HEK293 (cell line): Measurements from ENCODE around the gene M1AP.

ENCODE experiments used
- CTCF ChIA-PET: fragments of 350-600 bp; formaldehyde crosslinking; extraction: SDS; loops from one replicate; lab custom pipeline; 2021; ENCODE audit warnings: antibody characterized with exemption; lab: Yijun Ruan, JAX
- POLR2A ChIA-PET: fragments of 300-600 bp; formaldehyde crosslinking; extraction: SDS; loops from one replicate; lab custom pipeline; 2020; ENCODE audit warnings: antibody characterized with exemption, inconsistent platforms; lab: Yijun Ruan, JAX
- H3K27ac ChIP-seq: fragments of 200-500 bp; sonication (Bioruptor generic); 2 replicates; pipeline ENCODE4 v1.5.1; 2014; ENCODE audit warnings: low read depth, low read length, control low read depth, inconsistent platforms; ENCODE audit errors: extremely low read depth
- H3K36me3 ChIP-seq, 2 experiments: fragments of 200-500 bp in 1 of 2; sonication (Bioruptor generic) in 1 of 2; 1 replicate in 1 of 2; 2 replicates in 1 of 2; pipeline ENCODE4 v1.5.1; 2014 to 2017; ENCODE audit warnings: inconsistent platforms in 2 of 2, low read length in 2 of 2; ENCODE audit not compliant: control insufficient read depth in 2 of 2, insufficient read depth in 1 of 2
- H3K4me1 ChIP-seq: fragments of 200-500 bp; sonication (Bioruptor generic); 2 replicates; pipeline ENCODE4 v1.5.1; 2014; ENCODE audit warnings: mild to moderate bottlenecking, low read length, inconsistent platforms; ENCODE audit not compliant: control insufficient read depth, insufficient read depth
- H3K4me3 ChIP-seq: 2 replicates; pipeline ENCODE4 v1.5.1; 2011; ENCODE audit warnings: low read depth, mild to moderate bottlenecking, control low read depth, low read length, moderate library complexity
- H3K9me3 ChIP-seq: fragments of 200-500 bp; sonication (Bioruptor generic); 2 replicates; pipeline ENCODE4 v1.5.1; 2014; ENCODE audit warnings: low read depth, low read length, inconsistent platforms; ENCODE audit not compliant: control insufficient read depth, insufficient read depth
- GFI1B ChIP-seq: fragments of 450-650 bp; formaldehyde crosslinking; IDR thresholded peaks from 2 replicates; pipeline ENCODE4 v1.5.1; 2016; ENCODE audit warnings: missing biosample characterization, missing genetic modification characterization
- GLIS1 ChIP-seq: fragments of 450-650 bp; formaldehyde crosslinking; IDR thresholded peaks from 2 replicates; pipeline ENCODE4 v1.5.1; 2016; ENCODE audit warnings: missing biosample characterization, missing genetic modification characterization
- HOXD13 ChIP-seq: sonication (generic); formaldehyde crosslinking; IDR thresholded peaks from 2 replicates; pipeline ENCODE4 v1.8.0; 2022; ENCODE audit warnings: missing genetic modification reagents, borderline replicate concordance
- KLF10 ChIP-seq: fragments of 450-650 bp; IDR thresholded peaks from 2 replicates; pipeline ENCODE4 v1.5.1; 2018; ENCODE audit warnings: missing biosample characterization, mild to moderate bottlenecking, missing genetic modification characterization
- KLF17 ChIP-seq: fragments of 450-650 bp; formaldehyde crosslinking; IDR thresholded peaks from 2 replicates; pipeline ENCODE4 v1.5.1; 2016; ENCODE audit warnings: missing biosample characterization, missing genetic modification characterization
- MYNN ChIP-seq: fragments of 450-650 bp; formaldehyde crosslinking; IDR thresholded peaks from 2 replicates; pipeline ENCODE4 v1.5.1; 2016; ENCODE audit warnings: missing biosample characterization, missing genetic modification characterization, borderline replicate concordance
- OVOL3 ChIP-seq: fragments of 450-650 bp; formaldehyde crosslinking; IDR thresholded peaks from 2 replicates; pipeline ENCODE4 v1.5.1; 2016; ENCODE audit warnings: missing biosample characterization, missing genetic modification characterization
- SALL2 ChIP-seq: fragments of 450-650 bp; formaldehyde crosslinking; IDR thresholded peaks from 2 replicates; pipeline ENCODE4 v1.5.0; 2017; ENCODE audit warnings: missing biosample characterization, mild to moderate bottlenecking, missing genetic modification characterization, borderline replicate concordance
- SCRT1 ChIP-seq: fragments of 450-650 bp; formaldehyde crosslinking; IDR thresholded peaks from 2 replicates; pipeline ENCODE4 v1.5.1; 2016; ENCODE audit warnings: missing biosample characterization, missing genetic modification characterization, borderline replicate concordance
- SCRT2 ChIP-seq: fragments of 450-650 bp; formaldehyde crosslinking; IDR thresholded peaks from 2 replicates; pipeline ENCODE4 v1.5.1; 2016; ENCODE audit warnings: missing biosample characterization, missing genetic modification characterization
- YY2 ChIP-seq: fragments of 450-650 bp; formaldehyde crosslinking; IDR thresholded peaks from 2 replicates; pipeline ENCODE4 v1.5.1; 2016; ENCODE audit warnings: missing biosample characterization, missing genetic modification characterization
- ZBTB49 ChIP-seq: fragments of 450-650 bp; formaldehyde crosslinking; IDR thresholded peaks from 2 replicates; pipeline ENCODE4 v1.5.1; 2016; ENCODE audit warnings: missing biosample characterization, missing genetic modification characterization, low read depth
- ZNF169 ChIP-seq: fragments of 450-650 bp; formaldehyde crosslinking; IDR thresholded peaks from 2 replicates; pipeline ENCODE4 v1.5.1; 2016; ENCODE audit warnings: missing biosample characterization, missing genetic modification characterization
- ZNF214 ChIP-seq: fragments of 450-650 bp; formaldehyde crosslinking; IDR thresholded peaks from 2 replicates; pipeline ENCODE4 v1.5.1; 2017; ENCODE audit warnings: missing biosample characterization, mild to moderate bottlenecking, missing genetic modification characterization, borderline replicate concordance
- ZNF292 ChIP-seq: fragments of 450-650 bp; formaldehyde crosslinking; IDR thresholded peaks from 2 replicates; pipeline ENCODE4 v1.5.1; 2016; ENCODE audit warnings: low read depth, missing biosample characterization, missing genetic modification characterization, borderline replicate concordance
- ZNF394 ChIP-seq: fragments of 450-650 bp; formaldehyde crosslinking; IDR thresholded peaks from 2 replicates; pipeline ENCODE4 v1.5.1; 2016; ENCODE audit warnings: missing biosample characterization, missing genetic modification characterization, mild to moderate bottlenecking, moderate library complexity, borderline replicate concordance
- ZNF416 ChIP-seq: fragments of 450-650 bp; formaldehyde crosslinking; IDR thresholded peaks from 2 replicates; pipeline ENCODE4 v1.5.1; 2016; ENCODE audit warnings: missing biosample characterization, missing genetic modification characterization
- ZNF433 ChIP-seq: fragments of 450-650 bp; formaldehyde crosslinking; IDR thresholded peaks from 2 replicates; pipeline ENCODE4 v1.5.1; 2016; ENCODE audit warnings: missing biosample characterization, missing genetic modification characterization, low read depth
- ZNF501 ChIP-seq: fragments of 450-650 bp; formaldehyde crosslinking; IDR thresholded peaks from 2 replicates; pipeline ENCODE4 v1.5.1; 2016; ENCODE audit warnings: missing biosample characterization, missing genetic modification characterization
- ZNF530 ChIP-seq: fragments of 450-650 bp; formaldehyde crosslinking; IDR thresholded peaks from 2 replicates; pipeline ENCODE4 v1.5.1; 2016; ENCODE audit warnings: low read depth, missing biosample characterization, missing genetic modification characterization
- ZNF544 ChIP-seq: fragments of 450-650 bp; formaldehyde crosslinking; IDR thresholded peaks from 2 replicates; pipeline ENCODE4 v1.5.0; 2017; ENCODE audit warnings: missing biosample characterization, missing genetic modification characterization
- ZNF558 ChIP-seq: fragments of 450-650 bp; formaldehyde crosslinking; IDR thresholded peaks from 2 replicates; pipeline ENCODE4 v1.5.1; 2016; ENCODE audit warnings: missing biosample characterization, missing genetic modification characterization
- ZNF610 ChIP-seq: fragments of 450-650 bp; formaldehyde crosslinking; IDR thresholded peaks from 2 replicates; pipeline ENCODE4 v1.5.1; 2016; ENCODE audit warnings: missing biosample characterization, missing genetic modification characterization, borderline replicate concordance
- ZNF664 ChIP-seq: fragments of 450-650 bp; formaldehyde crosslinking; IDR thresholded peaks from 2 replicates; pipeline ENCODE4 v1.5.1; 2016; ENCODE audit warnings: missing biosample characterization, missing genetic modification characterization
- ZNF768 ChIP-seq: fragments of 450-650 bp; formaldehyde crosslinking; IDR thresholded peaks from 2 replicates; pipeline ENCODE4 v1.5.1; 2018; ENCODE audit warnings: missing biosample characterization, mild to moderate bottlenecking, missing genetic modification characterization

Gene M1AP

GRCh38 chr2:74673826-74674528 is 25.8 kb upstream of the M1AP start:
- TF ChIP-seq ZNF433 (tag by site-specific recombination) (no peak), ZNF530 (tag by site-specific recombination) (no peak)
- peaks cover 0 to 60% of the 10 kb centered on the region in 2 experiments for H3K36me3 ChIP-seq
- no peaks in the 10 kb centered on the region for H3K9me3 ChIP-seq
- no peaks in the 10 kb centered on the region for H3K4me1 ChIP-seq
- ChIA-PET CTCF (interaction anchor here (0.8 kb wide), 1 partner anchor 20 kb away, joined by 4 read pairs; the partner anchor contains the start of gene SEMA4F), POLR2A (no interaction called here)
- no peak overlapping the region for H3K27ac ChIP-seq
- no peak overlapping the region for H3K4me3 ChIP-seq

GRCh38 chr2:74671479-74671878 is 23.3 kb upstream of the M1AP start:
- no peak overlapping the region for H3K27ac ChIP-seq
- TF ChIP-seq ZNF544 (tag by site-specific recombination) (no peak), ZNF416 (tag by site-specific recombination) (no peak), SCRT1 (tag by site-specific recombination) (peak; percentile 52; the same call in 1 of the 2 replicates), ZNF610 (tag by site-specific recombination) (no peak), GLIS1 (tag by site-specific recombination) (no peak), SCRT2 (tag by site-specific recombination) (peak; percentile 95), KLF17 (tag by site-specific recombination) (no peak)
- POLR2A ChIA-PET = no interaction called here
- H3K36me3 ChIP-seq = peaks cover 0 to 47% of the 10 kb centered on the region in 2 experiments; a peak in 2 of 3 replicates
- H3K4me3 ChIP-seq = no peak overlapping the region
- CTCF ChIA-PET = interaction anchor here (0.6 kb wide), 1 partner anchor 145 kb away, joined by 5 read pairs; no protein-coding TSS in a partner anchor
- no peaks in the 10 kb centered on the region for H3K9me3 ChIP-seq
- H3K4me1 ChIP-seq = no peaks in the 10 kb centered on the region

- no peak overlapping the region for H3K4me3 ChIP-seq
- TF ChIP-seq SALL2 (tag by site-specific recombination) = no peak
- TF ChIP-seq ZNF394 (tag by site-specific recombination) = no peak
- no peak for TF ChIP-seq MYNN (tag by site-specific recombination)
- TF ChIP-seq ZNF664 (tag by site-specific recombination) = no peak
- no peak for TF ChIP-seq OVOL3 (tag by site-specific recombination)
- no peak for TF ChIP-seq ZBTB49 (tag by site-specific recombination)
- TF ChIP-seq GFI1B = no peak
- no peak for TF ChIP-seq ZNF610 (tag by site-specific recombination)
- TF ChIP-seq ZNF292 (tag by site-specific recombination) = no peak
- TF ChIP-seq KLF10 (tag by site-specific recombination) = no peak
- no peak for TF ChIP-seq ZNF558 (tag by site-specific recombination)
- TF ChIP-seq ZNF768 (tag by site-specific recombination) = no peak
- no peak for TF ChIP-seq HOXD13 (CRISPR knock-in tag)
- no peak for TF ChIP-seq ZNF214 (tag by site-specific recombination)
- TF ChIP-seq ZNF501 (tag by site-specific recombination) = no peak
- no peak for TF ChIP-seq SCRT1 (tag by site-specific recombination)
- TF ChIP-seq ZNF169 (tag by site-specific recombination) = no peak
- no peak for TF ChIP-seq YY2 (tag by site-specific recombination)
- no peaks in the 10 kb centered on the region for H3K9me3 ChIP-seq
- ChIA-PET CTCF (interaction anchor here (0.6 to 1.1 kb wide), 4 partner anchors 69 to 529 kb away, joined by 3 to 4 read pairs (median 4); no protein-coding TSS in a partner anchor), POLR2A (no interaction called here)
- H3K4me1 ChIP-seq = no peaks in the 10 kb centered on the region
- no peak overlapping the region for H3K27ac ChIP-seq
- H3K36me3 ChIP-seq = peaks cover 0 to 35% of the 10 kb centered on the region in 2 experiments; a peak in 2 of 3 replicates
These were observed 22.1 kb upstream of the M1AP start for GRCh38 chr2:74670263-74670662.
